GM21619 (cell line): ENCODE data around the gene CTSK.
"Not testable (repeated sequence)": the region's sequence is repeated elsewhere in the genome, so short reads cannot be mapped to it uniquely, and the experiment has no call there.

ENCODE experiments used
- ATAC-seq: cut with Tn5 transposase; IDR thresholded peaks from one replicate; pipeline ENCODE4 v1.9.1; 2021; ENCODE audit not compliant: unreplicated experiment

The CTSK gene

DNA sequence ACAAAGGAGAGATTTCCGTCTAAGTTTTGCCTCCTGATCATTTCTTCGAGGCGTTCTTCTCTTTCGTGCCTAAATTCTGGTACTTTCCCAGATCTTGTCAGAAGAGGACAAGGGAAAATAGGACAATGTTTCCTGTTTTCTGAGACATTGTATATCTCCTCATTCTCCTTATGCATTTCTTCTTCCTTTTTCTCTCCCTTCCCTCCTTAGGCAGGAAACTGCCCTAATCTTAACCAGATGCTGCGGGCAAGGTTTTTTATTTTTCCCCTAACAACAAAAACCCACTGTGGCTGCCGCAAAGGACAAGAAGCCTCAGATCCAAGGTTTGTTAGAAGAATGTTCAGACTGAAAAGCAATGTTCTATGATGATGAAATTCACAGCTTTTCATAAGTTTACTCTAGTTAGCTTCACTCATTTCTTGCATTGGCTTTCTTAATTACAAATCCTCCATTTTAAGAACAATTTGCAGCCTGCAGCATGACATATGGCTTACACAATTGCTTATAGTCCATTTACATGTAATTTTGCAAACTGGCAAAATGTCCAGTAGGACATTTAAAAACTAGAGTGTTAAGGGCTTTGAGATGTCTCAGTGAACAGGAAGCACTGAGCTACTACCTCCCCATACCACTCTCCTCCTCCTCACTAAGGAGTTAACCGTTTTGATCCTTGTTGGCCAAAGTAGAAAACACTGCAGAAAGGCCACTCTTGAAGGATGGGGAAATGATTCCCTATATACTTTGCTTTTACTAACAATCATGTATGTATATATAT lies 624 bp downstream of the CTSK start:
- ATAC-seq, result no peak

GRCh38 chr1:150805899-150806298 lies 2.2 kb downstream of the CTSK start:
- no peak for ATAC-seq

- no peak for ATAC-seq
Measured at GRCh38 chr1:150804671-150805070, 3.4 kb downstream of the CTSK start.

DNA sequence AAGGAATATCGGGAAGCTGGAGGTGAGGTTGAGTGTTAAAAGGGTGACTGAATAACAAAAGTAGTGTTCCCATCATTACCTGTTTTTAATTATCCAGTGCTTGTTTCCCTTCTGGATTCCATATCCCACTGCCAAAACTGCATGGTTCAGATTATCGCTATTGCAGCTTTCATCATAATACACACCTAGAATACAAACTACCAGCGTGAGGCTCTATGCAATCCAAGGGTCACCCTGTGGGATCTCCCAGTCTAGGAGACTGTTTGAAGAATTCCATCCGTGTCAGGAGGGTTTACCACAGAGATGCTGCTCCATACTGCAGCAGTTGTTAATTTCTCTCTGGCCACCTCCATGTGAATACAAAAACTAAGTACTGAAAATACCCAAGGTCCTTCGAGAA lies 9.0 kb downstream of the CTSK start:
- no peak for ATAC-seq

DNA sequence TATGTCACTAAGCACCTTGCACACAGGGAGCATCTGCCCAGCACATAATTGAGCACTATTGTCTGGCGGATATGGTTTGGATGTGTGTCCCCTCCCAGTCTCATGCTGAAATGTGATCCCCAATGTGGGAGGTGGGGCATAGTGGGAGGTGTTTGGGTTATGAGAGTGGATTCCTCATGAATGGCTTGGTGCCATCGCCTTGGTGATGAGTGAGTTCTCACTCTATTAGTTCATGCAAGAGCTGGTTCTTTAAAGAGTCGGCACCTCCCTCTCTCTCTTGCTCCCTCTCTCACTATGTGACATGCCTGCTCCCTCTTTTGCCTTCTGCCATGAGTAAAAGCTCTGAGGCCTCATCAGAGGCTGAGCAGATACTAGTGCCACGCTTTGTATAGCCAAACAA lies 9.5 kb downstream of the CTSK start:
- ATAC-seq, result no peak

GRCh38 chr1:150796374-150796773 lies 11.7 kb downstream of the CTSK start:
- no peak for ATAC-seq

GRCh38 chr1:150793778-150794177 lies 14.3 kb downstream of the CTSK start:
- not testable (repeated sequence) for ATAC-seq

DNA sequence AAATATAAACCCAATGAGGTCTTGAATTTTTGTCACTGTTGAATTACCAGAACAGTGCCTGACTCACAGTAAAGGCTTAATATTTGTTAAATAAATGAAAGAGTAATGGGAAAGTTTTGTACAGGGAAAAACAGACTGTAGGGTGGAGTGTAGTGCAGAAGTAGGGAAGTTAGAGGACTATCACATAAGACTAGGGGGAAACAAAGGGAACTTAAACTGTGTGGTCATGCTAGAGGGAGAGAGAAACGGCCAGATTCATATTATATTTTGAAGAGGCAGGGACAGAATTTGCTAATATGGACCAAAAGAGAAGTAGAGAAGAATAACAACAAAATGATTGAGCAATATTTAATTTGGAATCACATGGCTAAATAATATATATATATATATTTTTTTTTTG lies 14.8 kb downstream of the CTSK start:
- no peak for ATAC-seq

GRCh38 chr1:150791585-150791984 lies 16.5 kb downstream of the CTSK start:
- no peak for ATAC-seq

GRCh38 chr1:150789396-150789795 lies 18.7 kb downstream of the CTSK start:
- no peak for ATAC-seq

GRCh38 chr1:150788946-150789345 lies 19.1 kb downstream of the CTSK start:
- ATAC-seq, result no peak

DNA sequence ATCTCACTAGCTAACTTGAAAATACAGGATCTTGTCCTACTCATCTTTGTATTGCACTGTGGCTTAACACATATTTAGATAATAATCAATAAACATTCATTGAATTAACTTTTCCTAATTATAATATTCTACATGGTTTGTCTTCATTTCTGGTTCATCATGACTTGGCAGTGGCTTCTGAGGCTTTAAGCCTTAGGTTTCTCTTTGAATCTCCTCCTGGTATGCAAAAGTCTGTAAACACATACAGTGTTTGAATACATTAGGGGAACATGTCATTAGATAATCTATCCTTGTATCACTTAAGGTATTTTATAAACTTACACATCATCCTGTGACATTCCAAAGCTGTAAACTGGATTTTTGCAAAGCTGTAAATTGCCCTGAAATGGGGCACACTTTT lies 20.6 kb downstream of the CTSK start:
- no peak for ATAC-seq

DNA sequence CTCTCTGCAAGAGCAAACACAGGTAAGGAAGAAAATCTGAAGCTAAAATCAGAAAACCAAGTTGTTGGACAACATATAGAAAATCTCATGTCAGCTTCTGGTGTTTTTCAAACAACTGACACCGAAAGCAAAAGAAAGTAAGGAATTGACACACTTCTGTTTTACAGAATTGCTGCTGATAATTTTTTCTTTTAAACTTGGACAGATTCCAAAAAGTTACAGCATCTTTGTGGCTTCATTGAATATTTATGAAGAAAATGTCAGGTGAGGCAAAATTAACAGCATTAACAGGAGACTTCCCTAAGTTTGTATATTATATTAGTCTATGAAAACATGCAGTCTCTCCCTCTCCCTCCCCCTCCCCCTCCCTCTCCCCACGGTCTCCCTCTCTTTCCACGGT lies 27.6 kb downstream of the CTSK start:
- no peak for ATAC-seq

DNA sequence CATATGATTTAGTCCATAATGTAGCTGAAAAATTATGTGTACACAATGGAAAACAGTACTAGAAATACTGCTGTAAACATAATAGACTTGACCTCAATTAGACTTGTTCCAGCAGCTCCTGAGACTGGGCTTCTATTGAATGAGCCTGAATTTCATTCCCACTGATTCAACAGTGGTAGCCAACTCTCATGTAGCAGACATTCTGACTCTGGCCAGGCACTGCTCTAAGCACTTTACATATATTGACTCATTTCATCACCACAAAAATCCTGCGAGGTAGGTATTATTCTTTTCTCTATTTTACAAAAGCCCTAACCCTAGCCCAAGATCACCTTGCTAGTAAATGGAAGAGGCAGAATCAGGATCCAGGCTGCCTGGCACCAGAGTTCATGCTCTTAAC lies 29.7 kb downstream of the CTSK start:
- no peak for ATAC-seq

- ATAC-seq, result no peak
Measured at GRCh38 chr1:150777544-150777943, 30.5 kb downstream of the CTSK start.

DNA sequence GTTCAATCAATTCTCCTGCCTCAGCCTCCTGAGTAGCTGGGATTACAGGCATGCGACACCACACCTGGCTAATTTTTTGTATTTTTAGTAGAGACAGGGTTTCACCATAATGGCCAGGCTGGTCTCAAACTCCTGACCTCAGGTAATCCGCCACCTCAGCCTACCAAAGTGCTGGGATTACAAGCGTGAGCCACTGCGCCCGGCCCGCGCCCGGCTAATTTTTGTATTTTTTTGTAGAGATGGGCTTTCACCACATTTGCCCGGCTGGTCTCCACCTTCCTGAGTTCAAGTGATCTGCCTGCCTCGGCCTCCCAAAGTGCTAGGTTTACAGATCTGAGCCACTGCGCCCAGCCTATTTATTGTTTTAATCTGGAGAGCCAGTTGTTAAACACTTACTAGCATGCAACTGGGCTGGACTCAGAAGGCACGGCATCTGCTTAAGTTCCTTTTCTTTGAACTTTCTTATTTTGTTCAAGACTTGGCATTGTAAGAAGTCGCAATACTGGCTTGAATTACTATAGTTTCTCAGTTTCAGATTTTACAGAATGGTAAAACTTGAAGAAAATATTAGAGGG lies 32.0 kb downstream of the CTSK start:
- ATAC-seq, result not testable (repeated sequence)

DNA sequence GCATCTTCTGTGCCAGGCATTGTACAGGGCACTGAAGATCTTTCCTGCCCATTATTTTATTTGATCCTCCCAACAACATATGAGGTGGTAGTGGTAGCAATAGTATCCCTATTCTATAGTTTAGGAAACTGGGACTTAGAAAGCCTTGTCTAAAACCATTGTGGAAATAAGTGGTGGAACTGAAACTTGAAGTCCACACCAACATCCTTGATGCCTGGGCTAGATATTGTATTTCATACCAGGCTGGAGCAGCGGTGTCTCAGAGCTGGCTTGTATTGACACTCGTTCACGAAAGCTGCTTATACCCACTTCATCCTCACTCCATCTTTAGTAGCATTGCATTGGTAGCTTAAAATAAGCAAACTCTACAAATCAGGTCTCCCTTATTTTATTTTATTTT lies 32.8 kb downstream of the CTSK start:
- ATAC-seq, result no peak

- no peak for ATAC-seq
Measured at GRCh38 chr1:150772326-150772725, 35.7 kb downstream of the CTSK start.

- ATAC-seq, result not testable (repeated sequence)
Measured at GRCh38 chr1:150767704-150768103, 40.4 kb downstream of the CTSK start.

GRCh38 chr1:150765977-150766301 lies 42.1 kb downstream of the CTSK start:
- not testable (repeated sequence) for ATAC-seq

GRCh38 chr1:150765296-150765976 lies 42.6 kb downstream of the CTSK start, which contains the start of gene CTSS:
Gene CTSS, minus strand, starts transcription at chr1:150765778. Its CDS starts 1,015 bp downstream, at chr1:150764763.
- peak; percentile 76 for ATAC-seq

- ATAC-seq, result no peak
Measured at GRCh38 chr1:150764617-150765101, 43.4 kb downstream of the CTSK start.
